Liver (tissue), 3 donors: Measurements from ENCODE around the gene ANKRD45.

Experiments
- GABPA ChIP-seq, 2 donors: IDR thresholded peaks in 1 of 2; conservative IDR thresholded peaks in 1 of 2; 2 replicates each; pipeline ENCODE4 v1.6.1; 2016; ENCODE audit warnings: antibody characterized with exemption in 2 of 2, mild to moderate bottlenecking in 1 of 2, moderate library complexity in 1 of 2
- MAX ChIP-seq: IDR thresholded peaks from 2 replicates; pipeline ENCODE4 v1.6.1; 2016; ENCODE audit warnings: antibody characterized with exemption
- SP1 ChIP-seq: IDR thresholded peaks from 2 replicates; pipeline ENCODE4 v1.6.1; 2018; ENCODE audit warnings: antibody characterized with exemption, mild to moderate bottlenecking
- YY1 ChIP-seq: IDR thresholded peaks from 2 replicates; pipeline ENCODE4 v1.6.1; 2016; ENCODE audit warnings: antibody characterized with exemption, mild to moderate bottlenecking
- ZBTB33 ChIP-seq: IDR thresholded peaks from 2 replicates; pipeline ENCODE4 v1.6.1; 2016; ENCODE audit warnings: antibody characterized with exemption
- TF ChIP-seq, protein P1 (sequence below): fragments of 150-350 bp; IDR thresholded peaks from 2 replicates; pipeline ENCODE4 v1.5.1; 2017; ENCODE audit warnings: improper control_type of control experiment, low read depth, low read length; ENCODE audit not compliant: missing input control
- TF ChIP-seq, protein P2 (sequence below): IDR thresholded peaks from 2 replicates; pipeline ENCODE4 v1.6.1; 2016; ENCODE audit warnings: antibody characterized with exemption, mild to moderate bottlenecking
- donor health status: healthy.
- donor health status: healthy.

- TF ChIP-seq, protein P1, sequence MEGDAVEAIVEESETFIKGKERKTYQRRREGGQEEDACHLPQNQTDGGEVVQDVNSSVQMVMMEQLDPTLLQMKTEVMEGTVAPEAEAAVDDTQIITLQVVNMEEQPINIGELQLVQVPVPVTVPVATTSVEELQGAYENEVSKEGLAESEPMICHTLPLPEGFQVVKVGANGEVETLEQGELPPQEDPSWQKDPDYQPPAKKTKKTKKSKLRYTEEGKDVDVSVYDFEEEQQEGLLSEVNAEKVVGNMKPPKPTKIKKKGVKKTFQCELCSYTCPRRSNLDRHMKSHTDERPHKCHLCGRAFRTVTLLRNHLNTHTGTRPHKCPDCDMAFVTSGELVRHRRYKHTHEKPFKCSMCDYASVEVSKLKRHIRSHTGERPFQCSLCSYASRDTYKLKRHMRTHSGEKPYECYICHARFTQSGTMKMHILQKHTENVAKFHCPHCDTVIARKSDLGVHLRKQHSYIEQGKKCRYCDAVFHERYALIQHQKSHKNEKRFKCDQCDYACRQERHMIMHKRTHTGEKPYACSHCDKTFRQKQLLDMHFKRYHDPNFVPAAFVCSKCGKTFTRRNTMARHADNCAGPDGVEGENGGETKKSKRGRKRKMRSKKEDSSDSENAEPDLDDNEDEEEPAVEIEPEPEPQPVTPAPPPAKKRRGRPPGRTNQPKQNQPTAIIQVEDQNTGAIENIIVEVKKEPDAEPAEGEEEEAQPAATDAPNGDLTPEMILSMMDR = no peak
- TF ChIP-seq ZBTB33 (no peak), SP1 (no peak), MAX (no peak), GABPA (IDR thresholded peaks at IDR 0.05 in 1 of 2, conservative IDR thresholded peaks at IDR 0.05 in 1 of 2) (no peak), YY1 (no peak)
- TF ChIP-seq, protein P2, sequence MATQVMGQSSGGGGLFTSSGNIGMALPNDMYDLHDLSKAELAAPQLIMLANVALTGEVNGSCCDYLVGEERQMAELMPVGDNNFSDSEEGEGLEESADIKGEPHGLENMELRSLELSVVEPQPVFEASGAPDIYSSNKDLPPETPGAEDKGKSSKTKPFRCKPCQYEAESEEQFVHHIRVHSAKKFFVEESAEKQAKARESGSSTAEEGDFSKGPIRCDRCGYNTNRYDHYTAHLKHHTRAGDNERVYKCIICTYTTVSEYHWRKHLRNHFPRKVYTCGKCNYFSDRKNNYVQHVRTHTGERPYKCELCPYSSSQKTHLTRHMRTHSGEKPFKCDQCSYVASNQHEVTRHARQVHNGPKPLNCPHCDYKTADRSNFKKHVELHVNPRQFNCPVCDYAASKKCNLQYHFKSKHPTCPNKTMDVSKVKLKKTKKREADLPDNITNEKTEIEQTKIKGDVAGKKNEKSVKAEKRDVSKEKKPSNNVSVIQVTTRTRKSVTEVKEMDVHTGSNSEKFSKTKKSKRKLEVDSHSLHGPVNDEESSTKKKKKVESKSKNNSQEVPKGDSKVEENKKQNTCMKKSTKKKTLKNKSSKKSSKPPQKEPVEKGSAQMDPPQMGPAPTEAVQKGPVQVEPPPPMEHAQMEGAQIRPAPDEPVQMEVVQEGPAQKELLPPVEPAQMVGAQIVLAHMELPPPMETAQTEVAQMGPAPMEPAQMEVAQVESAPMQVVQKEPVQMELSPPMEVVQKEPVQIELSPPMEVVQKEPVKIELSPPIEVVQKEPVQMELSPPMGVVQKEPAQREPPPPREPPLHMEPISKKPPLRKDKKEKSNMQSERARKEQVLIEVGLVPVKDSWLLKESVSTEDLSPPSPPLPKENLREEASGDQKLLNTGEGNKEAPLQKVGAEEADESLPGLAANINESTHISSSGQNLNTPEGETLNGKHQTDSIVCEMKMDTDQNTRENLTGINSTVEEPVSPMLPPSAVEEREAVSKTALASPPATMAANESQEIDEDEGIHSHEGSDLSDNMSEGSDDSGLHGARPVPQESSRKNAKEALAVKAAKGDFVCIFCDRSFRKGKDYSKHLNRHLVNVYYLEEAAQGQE = no peak
Measured at GRCh38 chr1:173660306-173660705, 9.3 kb downstream of the ANKRD45 start.
